ENCODE results near the gene ZNF215. TPM values are rescaled to one million over a fixed set of nuclear protein-coding genes. Genes with fewer than 3 reads are reported as not detected.
A peak's percentile ranks its signal among the peaks of the same experiment; 100 is the strongest.
"Not testable (repeated sequence)": the region's sequence is repeated elsewhere in the genome, so short reads cannot be mapped to it uniquely, and the experiment has no call there.

ZNF215 gene
- polyA plus RNA-seq, 1 donor: 5.5 TPM

DNA sequence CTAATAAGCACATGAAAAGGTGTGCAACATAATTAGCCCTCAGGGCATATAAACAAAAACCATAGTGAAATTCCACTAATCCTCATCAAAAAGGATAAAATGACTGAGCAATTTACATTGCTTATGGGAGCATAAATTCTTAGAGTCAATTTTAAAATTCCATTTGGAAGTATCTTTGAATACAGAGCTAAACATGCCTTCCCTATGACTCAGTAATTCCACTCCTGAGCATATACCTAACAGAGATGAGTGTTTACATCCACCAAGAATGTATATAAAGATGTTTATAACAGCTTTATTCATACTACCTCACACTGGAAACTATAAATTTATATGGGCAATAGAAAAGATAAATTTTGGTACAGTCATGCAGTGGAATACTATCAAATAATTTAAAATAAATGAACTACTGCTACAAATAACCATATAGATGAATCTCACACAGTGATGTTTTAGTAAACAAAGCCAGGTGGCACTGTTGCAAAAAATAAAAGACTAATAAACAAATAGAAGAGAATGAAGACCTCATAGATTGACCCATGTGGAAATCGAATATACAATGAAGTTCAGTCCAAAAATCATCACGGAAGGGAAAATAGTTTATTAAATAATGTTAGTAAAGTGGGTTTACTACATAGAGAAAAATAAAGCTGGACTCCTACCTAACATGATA lies 25.8 kb upstream of the ZNF215 start:
- 83% methylated on average over 2 of the region's 2 CpGs for WGBS (ENCODE audit: insufficient coverage, low lambda C conversion rate)
- no peak overlapping the region for H3K27ac ChIP-seq (ENCODE audit: low read length)
- H3K36me3 ChIP-seq (ENCODE audit: control insufficient read depth, insufficient read depth, low read length): no peaks in the 10 kb centered on the region
- H3K27me3 ChIP-seq (ENCODE audit: control insufficient read depth, insufficient read depth, low read length): no peaks in the 10 kb centered on the region
- H3K4me3 ChIP-seq (ENCODE audit: low read length): no peak overlapping the region
- no peaks in the 10 kb centered on the region for H3K9me3 ChIP-seq (ENCODE audit: control insufficient read depth, low read depth, low read length)
- no peaks in the 10 kb centered on the region for H3K4me1 ChIP-seq (ENCODE audit: control insufficient read depth, insufficient read depth, low read length)
- DNase-seq: no peak

- WGBS (ENCODE audit: insufficient coverage, low lambda C conversion rate): no CpG with 5 or more reads among the region's 13 CpGs
- not testable (repeated sequence) for H3K4me1 ChIP-seq (ENCODE audit: control insufficient read depth, insufficient read depth, low read length); H3K27ac ChIP-seq (ENCODE audit: low read length); H3K27me3 ChIP-seq (ENCODE audit: control insufficient read depth, insufficient read depth, low read length); H3K4me3 ChIP-seq (ENCODE audit: low read length); H3K9me3 ChIP-seq (ENCODE audit: control insufficient read depth, low read depth, low read length); DNase-seq; H3K36me3 ChIP-seq (ENCODE audit: control insufficient read depth, insufficient read depth, low read length)
Measured at GRCh38 chr11:6904804-6905203, 21.4 kb upstream of the ZNF215 start.

DNA sequence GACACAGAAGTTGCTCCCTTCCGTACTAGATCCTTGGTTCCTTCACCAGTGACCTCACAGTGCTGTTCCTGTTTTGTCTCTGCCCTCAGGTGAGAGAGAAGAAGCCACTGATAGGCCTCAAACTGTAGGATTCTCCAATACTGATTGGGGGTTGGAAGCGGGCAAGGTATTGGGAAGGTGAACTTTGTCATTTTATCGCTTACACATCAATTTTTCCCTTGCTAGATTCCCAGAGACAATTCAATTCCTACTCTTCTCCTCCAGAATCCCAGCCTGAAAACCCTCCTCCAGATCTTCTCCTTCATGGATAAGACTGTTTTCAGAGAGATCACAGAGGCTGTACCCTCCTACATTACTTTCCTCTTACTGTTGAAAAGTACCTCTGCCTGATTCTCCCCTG lies 14.8 kb upstream of the ZNF215 start:
- WGBS (ENCODE audit: insufficient coverage, low lambda C conversion rate): 100% methylated on average over 2 of the region's 3 CpGs
- Histone ChIP-seq H3K27me3 (ENCODE audit: control insufficient read depth, insufficient read depth, low read length) (no peaks in the 10 kb centered on the region), H3K9me3 (ENCODE audit: control insufficient read depth, low read depth, low read length) (no peaks in the 10 kb centered on the region), H3K4me1 (ENCODE audit: control insufficient read depth, insufficient read depth, low read length) (no peaks in the 10 kb centered on the region), H3K27ac (ENCODE audit: low read length) (no peak overlapping the region), H3K36me3 (ENCODE audit: control insufficient read depth, insufficient read depth, low read length) (no peaks in the 10 kb centered on the region), H3K4me3 (ENCODE audit: low read length) (no peak overlapping the region)
- DNase-seq: no peak

DNA sequence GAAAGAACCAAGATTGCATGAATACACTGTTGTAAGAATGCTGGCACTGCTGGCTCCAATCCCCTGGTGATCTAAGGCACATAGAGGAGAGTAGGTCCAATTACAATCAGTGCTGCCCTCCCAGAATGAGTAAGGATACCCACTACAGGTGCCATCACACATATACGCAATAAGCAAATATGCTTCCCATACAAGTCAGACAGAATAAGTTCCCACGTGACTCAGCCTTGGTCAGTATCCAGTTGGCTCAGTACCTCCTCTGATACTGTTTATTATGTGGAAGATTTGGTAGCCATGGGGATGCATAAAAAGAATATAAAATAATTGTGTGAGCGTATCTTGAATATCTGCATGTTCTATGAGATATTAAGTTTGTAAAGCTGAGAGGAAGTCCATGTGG lies 14.3 kb upstream of the ZNF215 start:
- Histone ChIP-seq H3K27me3 (ENCODE audit: control insufficient read depth, insufficient read depth, low read length) (no peaks in the 10 kb centered on the region), H3K27ac (ENCODE audit: low read length) (no peak overlapping the region), H3K4me1 (ENCODE audit: control insufficient read depth, insufficient read depth, low read length) (no peaks in the 10 kb centered on the region), H3K4me3 (ENCODE audit: low read length) (no peak overlapping the region), H3K36me3 (ENCODE audit: control insufficient read depth, insufficient read depth, low read length) (no peaks in the 10 kb centered on the region), H3K9me3 (ENCODE audit: control insufficient read depth, low read depth, low read length) (no peaks in the 10 kb centered on the region)
- DNase-seq: no peak
- no CpG with 5 or more reads among the region's 3 CpGs for WGBS (ENCODE audit: insufficient coverage, low lambda C conversion rate)

- peaks cover 4% of the 10 kb centered on the region for H3K9me3 ChIP-seq (ENCODE audit: control insufficient read depth, low read depth, low read length)
- H3K27me3 ChIP-seq (ENCODE audit: control insufficient read depth, insufficient read depth, low read length): no peaks in the 10 kb centered on the region
- no peak for DNase-seq
- no peaks in the 10 kb centered on the region for H3K36me3 ChIP-seq (ENCODE audit: control insufficient read depth, insufficient read depth, low read length)
- no peaks in the 10 kb centered on the region for H3K4me1 ChIP-seq (ENCODE audit: control insufficient read depth, insufficient read depth, low read length)
- H3K4me3 ChIP-seq (ENCODE audit: low read length): no peak overlapping the region
- no CpG with 5 or more reads among the region's 2 CpGs for WGBS (ENCODE audit: insufficient coverage, low lambda C conversion rate)
- H3K27ac ChIP-seq (ENCODE audit: low read length): no peak overlapping the region
Measured at GRCh38 chr11:6919698-6920097, 6.5 kb upstream of the ZNF215 start.

DNA sequence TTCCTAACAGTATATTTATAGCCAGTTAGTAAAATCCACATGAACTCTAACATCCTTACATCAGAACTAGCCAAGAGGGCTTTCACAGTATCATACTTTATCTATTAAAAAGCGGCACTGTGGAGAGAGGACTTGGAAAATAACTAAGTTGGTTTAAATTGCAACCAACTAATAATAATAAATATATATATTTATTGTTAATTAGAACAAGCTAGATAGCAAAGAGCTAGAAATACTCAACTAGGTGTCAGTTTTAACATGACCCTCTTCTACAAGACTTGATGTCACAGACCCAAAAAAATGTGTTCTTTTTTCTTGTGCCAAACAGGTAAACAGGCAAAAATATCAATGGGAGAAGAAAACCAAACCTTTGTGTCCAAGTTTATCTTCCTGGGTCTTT lies 5.5 kb upstream of the ZNF215 start, which contains the start of gene OR2D3:
Gene OR2D3, plus strand, starts transcription at position 301 of the 400 bp plus-strand sequence. Its CDS starts 0 bp downstream, at position 301.
- Histone ChIP-seq H3K27me3 (ENCODE audit: control insufficient read depth, insufficient read depth, low read length) (no peaks in the 10 kb centered on the region), H3K36me3 (ENCODE audit: control insufficient read depth, insufficient read depth, low read length) (no peaks in the 10 kb centered on the region), H3K4me1 (ENCODE audit: control insufficient read depth, insufficient read depth, low read length) (no peaks in the 10 kb centered on the region), H3K9me3 (ENCODE audit: control insufficient read depth, low read depth, low read length) (peaks cover 4% of the 10 kb centered on the region), H3K27ac (ENCODE audit: low read length) (no peak within 1 kb of the TSS), H3K4me3 (ENCODE audit: low read length) (no peak within 1 kb of the TSS)
- DNase-seq: no peak
- WGBS (ENCODE audit: insufficient coverage, low lambda C conversion rate): no CpG with 5 or more reads among the region's 1 CpG

DNA sequence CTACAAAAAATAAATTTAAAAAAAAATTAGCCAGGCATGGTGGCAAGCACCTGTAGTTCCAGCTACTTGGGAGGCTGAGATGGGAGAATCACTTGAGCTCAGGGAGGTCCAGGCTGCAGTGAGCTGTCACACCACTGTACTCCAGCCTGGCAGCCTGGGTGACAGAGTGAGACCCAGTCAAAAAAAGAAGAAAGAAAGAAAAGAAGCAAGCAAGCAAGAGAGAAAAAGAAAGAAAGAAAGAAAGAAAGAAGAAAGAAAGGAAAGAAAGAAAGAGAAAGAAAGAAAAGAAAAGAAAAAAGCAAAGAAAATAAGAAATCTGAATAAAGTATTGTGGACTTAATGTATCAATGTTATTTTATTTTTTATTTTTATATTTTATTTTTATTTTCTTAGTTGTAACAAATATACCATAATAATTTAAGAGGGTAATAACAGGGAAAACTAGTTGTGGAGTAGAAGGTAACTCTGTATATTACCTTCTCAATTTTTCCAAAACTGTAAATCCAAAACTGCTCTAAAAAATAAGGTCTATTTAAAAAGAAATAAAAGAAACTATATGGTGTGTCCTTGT lies 1.1 kb upstream of the ZNF215 start:
- no peaks in the 10 kb centered on the region for H3K9me3 ChIP-seq (ENCODE audit: control insufficient read depth, low read depth, low read length)
- H3K4me3 ChIP-seq (ENCODE audit: low read length): no peak overlapping the region
- no peak overlapping the region for H3K27ac ChIP-seq (ENCODE audit: low read length)
- DNase-seq: no peak
- no peaks in the 10 kb centered on the region for H3K4me1 ChIP-seq (ENCODE audit: control insufficient read depth, insufficient read depth, low read length)
- H3K27me3 ChIP-seq (ENCODE audit: control insufficient read depth, insufficient read depth, low read length): no peaks in the 10 kb centered on the region
- H3K36me3 ChIP-seq (ENCODE audit: control insufficient read depth, insufficient read depth, low read length): no peaks in the 10 kb centered on the region

GRCh38 chr11:6925636-6926207 lies 504 bp upstream of the ZNF215 start:
- Histone ChIP-seq H3K9me3 (ENCODE audit: control insufficient read depth, low read depth, low read length) (no peaks in the 10 kb centered on the region), H3K4me3 (ENCODE audit: low read length) (peak overlapping the region; percentile 80), H3K4me1 (ENCODE audit: control insufficient read depth, insufficient read depth, low read length) (no peaks in the 10 kb centered on the region), H3K27ac (ENCODE audit: low read length) (peak overlapping the region; percentile 55), H3K36me3 (ENCODE audit: control insufficient read depth, insufficient read depth, low read length) (no peaks in the 10 kb centered on the region), H3K27me3 (ENCODE audit: control insufficient read depth, insufficient read depth, low read length) (no peaks in the 10 kb centered on the region)
- peak in 1 of 2 donors; percentile 40 for DNase-seq
- 80% methylated on average over 1 of the region's 2 CpGs for WGBS (ENCODE audit: insufficient coverage, low lambda C conversion rate)

DNA sequence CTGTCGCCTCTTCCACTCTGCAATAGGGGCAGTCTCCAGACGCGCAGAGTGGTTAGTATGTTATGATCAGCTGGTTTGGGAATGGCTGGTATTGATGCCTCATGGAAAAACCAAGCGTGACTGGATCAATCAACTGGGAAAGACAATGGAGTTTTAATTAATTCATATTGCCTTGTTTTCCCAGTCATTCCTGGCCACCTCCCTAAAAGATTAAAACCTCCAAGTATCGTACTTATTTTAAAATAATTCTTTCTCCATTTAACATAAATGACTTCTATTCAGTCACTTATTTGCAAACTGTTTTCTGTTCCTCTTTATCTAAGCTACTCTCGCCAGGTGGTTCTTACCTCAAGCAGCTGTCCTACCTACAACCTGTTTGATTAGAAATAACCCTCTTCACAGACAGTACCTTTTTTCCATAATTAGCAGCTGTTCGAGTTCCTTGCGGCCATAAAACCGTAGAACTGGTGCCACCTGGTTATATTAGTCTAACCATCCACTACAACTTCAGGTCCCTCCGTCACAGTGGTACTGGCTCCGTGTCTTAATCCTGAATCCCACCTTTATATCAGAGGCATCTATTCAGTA lies 898 bp downstream of the ZNF215 start:
- peak overlapping the region; percentile 55 for H3K27ac ChIP-seq (ENCODE audit: low read length)
- no peaks in the 10 kb centered on the region for H3K4me1 ChIP-seq (ENCODE audit: control insufficient read depth, insufficient read depth, low read length)
- no peaks in the 10 kb centered on the region for H3K27me3 ChIP-seq (ENCODE audit: control insufficient read depth, insufficient read depth, low read length)
- H3K4me3 ChIP-seq (ENCODE audit: low read length): peak overlapping the region; percentile 80
- H3K36me3 ChIP-seq (ENCODE audit: control insufficient read depth, insufficient read depth, low read length): no peaks in the 10 kb centered on the region
- H3K9me3 ChIP-seq (ENCODE audit: control insufficient read depth, low read depth, low read length): no peaks in the 10 kb centered on the region
- 7% methylated on average over 4 of the region's 11 CpGs for WGBS (ENCODE audit: insufficient coverage, low lambda C conversion rate)
- peak in 1 of 2 donors; percentile 43 for DNase-seq

- Histone ChIP-seq H3K9me3 (ENCODE audit: control insufficient read depth, low read depth, low read length) (no peaks in the 10 kb centered on the region), H3K27me3 (ENCODE audit: control insufficient read depth, insufficient read depth, low read length) (no peaks in the 10 kb centered on the region), H3K4me1 (ENCODE audit: control insufficient read depth, insufficient read depth, low read length) (no peaks in the 10 kb centered on the region), H3K36me3 (ENCODE audit: control insufficient read depth, insufficient read depth, low read length) (no peaks in the 10 kb centered on the region), H3K27ac (ENCODE audit: low read length) (no peak overlapping the region), H3K4me3 (ENCODE audit: low read length) (no peak overlapping the region)
- DNase-seq: no peak
- no CpG with 5 or more reads among the region's 4 CpGs for WGBS (ENCODE audit: insufficient coverage, low lambda C conversion rate)
Measured at GRCh38 chr11:6928916-6929315, 2.7 kb downstream of the ZNF215 start.

Data from large intestine (tissue), 3 donors.